Transverse colon (tissue), 4 donors: ENCODE data around the gene MKLN1. TPM values are rescaled to one million over a fixed set of nuclear protein-coding genes. Genes with fewer than 3 reads are reported as not detected.
"Not testable (repeated sequence)": the region's sequence is repeated elsewhere in the genome, so short reads cannot be mapped to it uniquely, and the experiment has no call there.

Experiments
- DNase-seq: peaks from one replicate; pipeline ENCODE4 v3.0.0-alpha.2; 2019
- H3K27ac ChIP-seq, 4 donors: fragments of 200-600 bp; sonication (generic); 2 replicates each; pipeline ENCODE4 v1.5.1; 2016 to 2018; ENCODE audit warnings: inconsistent platforms in 4 of 4
- H3K27me3 ChIP-seq: fragments of 200-600 bp; sonication (generic); 2 replicates; pipeline ENCODE4 v1.5.1; 2017; ENCODE audit warnings: inconsistent platforms
- H3K36me3 ChIP-seq, 4 donors: fragments of 200-600 bp; sonication (generic); 2 replicates each; pipeline ENCODE4 v1.5.1; 2017 to 2019; ENCODE audit warnings: inconsistent platforms in 4 of 4
- H3K4me1 ChIP-seq, 4 donors: fragments of 200-600 bp; sonication (generic); 2 replicates each; pipeline ENCODE4 v1.5.1; 2017 to 2020; ENCODE audit warnings: inconsistent platforms in 4 of 4
- H3K4me3 ChIP-seq, 4 donors: fragments of 200-600 bp; sonication (generic); 1 replicate in 1 of 4; 2 replicates in 3 of 4; pipeline versions ENCODE4 v1.5.1 to v1.6.1; 2017 to 2019; ENCODE audit warnings: inconsistent platforms in 4 of 4
- H3K9me3 ChIP-seq, 2 donors: fragments of 200-600 bp; sonication (generic); 2 replicates each; pipeline ENCODE4 v1.5.1; 2017 to 2019; ENCODE audit warnings: inconsistent platforms in 2 of 2
- CTCF ChIP-seq, 5 experiments: fragments of 200-600 bp in 3 of 5; fragments of 450-650 bp in 2 of 5; sonication (generic) in 3 of 5; IDR thresholded peaks; 1 replicate in 2 of 5; 2 replicates in 3 of 5; pipeline ENCODE4 v1.5.1; 2016 to 2017; ENCODE audit warnings: antibody characterized with exemption in 5 of 5, inconsistent platforms in 3 of 5, mild to moderate bottlenecking in 2 of 5, moderate library complexity in 1 of 5
- EP300 ChIP-seq: sonication (generic); formaldehyde crosslinking; IDR thresholded peaks from one replicate; pipeline ENCODE4 v1.6.1; 2017; ENCODE audit warnings: antibody characterized with exemption, low read depth
- POLR2A ChIP-seq: fragments of 450-650 bp; IDR thresholded peaks from one replicate; pipeline ENCODE4 v1.6.1; 2016; ENCODE audit warnings: antibody characterized with exemption, mild to moderate bottlenecking, moderate library complexity
- POLR2AphosphoS5 ChIP-seq, 3 donors: sonication (generic); formaldehyde crosslinking; IDR thresholded peaks; one replicate each; pipeline ENCODE4 v1.6.1; 2016; ENCODE audit warnings: antibody characterized with exemption in 3 of 3
- WGBS, 2 donors: methylation state at CpG; one replicate each; pipeline ENCODE4 v1.1.5; 2018; ENCODE audit warnings: low coverage in 1 of 2; 5-methylcytosine and 5-hydroxymethylcytosine counted together
- in situ Hi-C, 4 donors: fragments of 200-750 bp; cut with MboI; loops; one replicate each; pipeline versions ENCODE4 v1.15.0 to v1.15.1; 2017; ENCODE audit warnings: low sequenced_read_pairs in 3 of 4, low pct_ligation_motif_present in 1 of 4, low pct_unique_long_range_greater_than_20kb in 1 of 4
- intact Hi-C: fragments of 100-400 bp; cut with DNase I; formaldehyde crosslinking; loops from one replicate; pipeline ENCODE4 v1.15.1; 2023; ENCODE audit warnings: low total_unique reads
- total RNA-seq, 4 donors: library from RNA; depleted of rRNA; stranded (reverse); fragments of >200 nt; gene quantifications; one replicate each; pipeline ENCODE4 v1.1.0, GENCODE V29; 2016

Gene MKLN1
- total RNA-seq, 4 donors from 2014 or later, result 30.7 to 87.0 (median 48.6) TPM

GRCh38 chr7:131305152-131305551 is 22.5 kb upstream of the MKLN1 start:
- no peak for DNase-seq

DNA sequence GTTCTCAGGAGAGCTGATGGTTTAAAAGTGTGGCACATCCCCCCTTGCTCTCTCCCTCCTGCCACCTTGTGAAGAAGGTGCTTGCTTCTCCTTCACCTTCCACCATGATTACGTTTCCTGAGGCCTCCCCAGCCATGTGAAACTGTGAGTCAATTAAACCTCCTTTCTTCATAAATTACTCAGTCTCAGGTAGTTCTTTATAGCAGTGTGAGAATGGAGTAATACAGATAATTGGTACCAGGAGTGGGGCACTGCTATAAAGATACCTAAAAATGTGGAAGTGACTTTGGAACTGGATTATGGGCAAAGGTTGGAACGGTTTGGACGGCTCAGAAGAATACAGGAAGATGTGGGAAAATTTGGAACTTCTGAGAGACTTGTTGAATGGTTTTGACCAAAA is 21.6 kb upstream of the MKLN1 start:
- H3K4me3 ChIP-seq, H3K9me3 ChIP-seq, H3K36me3 ChIP-seq, intact Hi-C loops, H3K27ac ChIP-seq, H3K27me3 ChIP-seq, DNase-seq, H3K4me1 ChIP-seq: not testable (repeated sequence)
- in situ Hi-C loops, result loop anchor here in 2 of 4 donors (25.0 kb wide), 2 partner anchors 194 to 419 kb away; no protein-coding TSS in a partner anchor
- WGBS, 2 donors, result 91 to 100% methylated on average over 1 to 3 of the region's 3 CpGs

More at GRCh38 chr7:131305152-131305551, 22.5 kb upstream of the MKLN1 start:
- in situ Hi-C loops (loop anchor here in 2 of 4 donors (25.0 kb wide), 2 partner anchors 193 to 418 kb away; no protein-coding TSS in a partner anchor), intact Hi-C loops (no loop called here)
- no peaks in the 10 kb centered on the region for H3K9me3 ChIP-seq
- H3K27me3 ChIP-seq, result no peaks in the 10 kb centered on the region
- no peak overlapping the region for H3K4me3 ChIP-seq
- no peak for TF ChIP-seq POLR2AphosphoS5 (IDR thresholded peaks at IDR 0.05)
- TF ChIP-seq POLR2A, result no peak
- no peak for TF ChIP-seq CTCF (IDR thresholded peaks at IDR 0.05)
- TF ChIP-seq EP300, result no peak
- no peaks in the 10 kb centered on the region for H3K36me3 ChIP-seq
- H3K27ac ChIP-seq, result no peak overlapping the region
- H3K4me1 ChIP-seq, result peaks cover 0 to 4% (median 0%) of the 10 kb centered on the region in 4 donors

GRCh38 chr7:131306777-131307176 is 20.9 kb upstream of the MKLN1 start:
- intact Hi-C loops (no loop called here), in situ Hi-C loops (loop anchor here in 2 of 4 donors (25.0 kb wide), 2 partner anchors 194 to 419 kb away; no protein-coding TSS in a partner anchor)
- TF ChIP-seq POLR2A (no peak), CTCF (IDR thresholded peaks at IDR 0.05) (no peak), EP300 (no peak), POLR2AphosphoS5 (IDR thresholded peaks at IDR 0.05) (no peak)

GRCh38 chr7:131307627-131308026 is 20.0 kb upstream of the MKLN1 start:
- no peak overlapping the region for H3K27ac ChIP-seq
- no peaks in the 10 kb centered on the region for H3K36me3 ChIP-seq
- no peak overlapping the region for H3K4me3 ChIP-seq
- in situ Hi-C loops, result loop anchor here in 2 of 4 donors (25.0 kb wide), 2 partner anchors 195 to 420 kb away; no protein-coding TSS in a partner anchor
- WGBS, 2 donors, result 94 to 100% methylated on average over 1 of the region's 1 CpG
- TF ChIP-seq POLR2A, result no peak
- no peak for TF ChIP-seq POLR2AphosphoS5 (IDR thresholded peaks at IDR 0.05)
- TF ChIP-seq CTCF (IDR thresholded peaks at IDR 0.05), result no peak
- TF ChIP-seq EP300, result no peak
- H3K4me1 ChIP-seq, result peaks cover 0 to 4% (median 0%) of the 10 kb centered on the region in 4 donors
- intact Hi-C loops, result no loop called here
- DNase-seq, result no peak
- no peaks in the 10 kb centered on the region for H3K9me3 ChIP-seq
- H3K27me3 ChIP-seq, result no peaks in the 10 kb centered on the region

More at GRCh38 chr7:131306777-131307176, 20.9 kb upstream of the MKLN1 start:
- H3K9me3 ChIP-seq, result no peaks in the 10 kb centered on the region
- peaks cover 0 to 4% (median 0%) of the 10 kb centered on the region in 4 donors for H3K4me1 ChIP-seq
- no peaks in the 10 kb centered on the region for H3K36me3 ChIP-seq
- no peaks in the 10 kb centered on the region for H3K27me3 ChIP-seq
- no peak overlapping the region for H3K27ac ChIP-seq
- DNase-seq, result no peak
- H3K4me3 ChIP-seq, result no peak overlapping the region

DNA sequence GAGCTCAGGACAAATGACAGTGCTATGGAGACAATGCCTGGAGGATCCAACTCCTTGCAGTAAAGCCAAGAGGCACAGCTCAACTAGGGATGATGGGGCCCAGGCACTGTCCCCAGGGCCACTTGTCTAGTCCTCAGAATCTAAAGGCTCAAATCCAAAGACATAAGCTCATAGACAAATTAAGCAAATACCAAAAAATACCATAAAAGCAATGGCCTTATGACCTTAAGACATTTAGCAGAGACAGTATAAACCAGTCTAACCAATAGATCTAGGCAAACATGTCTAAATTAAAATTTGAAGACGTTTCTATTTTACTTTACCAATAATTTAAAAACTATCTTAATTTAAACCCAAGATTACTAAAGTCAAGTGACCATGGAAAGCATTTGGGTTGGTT is 14.8 kb upstream of the MKLN1 start:
- TF ChIP-seq EP300, result no peak
- no peak for TF ChIP-seq POLR2AphosphoS5 (IDR thresholded peaks at IDR 0.05)
- TF ChIP-seq CTCF (IDR thresholded peaks at IDR 0.05), result no peak
- no peak for TF ChIP-seq POLR2A
- Histone ChIP-seq H3K36me3 (no peaks in the 10 kb centered on the region), H3K27me3 (no peaks in the 10 kb centered on the region), H3K4me3 (no peak overlapping the region), H3K4me1 (no peaks in the 10 kb centered on the region), H3K9me3 (no peaks in the 10 kb centered on the region), H3K27ac (no peak overlapping the region)
- WGBS, 2 donors, result 50 to 55% methylated on average over 1 of the region's 1 CpG
- in situ Hi-C loops, result loop anchor here in 2 of 4 donors (25.0 kb wide), 2 partner anchors 201 to 426 kb away; no protein-coding TSS in a partner anchor
- no peak for DNase-seq
- intact Hi-C loops, result no loop called here
